NCI-H1417 treated with DMSO at 0.1 percent for 48 hours (cell line): ENCODE measurements around the gene MIER2.

Experiments
- DNase-seq: peaks from one replicate; lab custom pipeline; 2025; lab: John Stamatoyannopoulos, UW

MIER2 gene

GRCh38 chr19:329876-330275, 14.7 kb downstream of the MIER2 start:
- DNase-seq = no peak

- no peak for DNase-seq
These were observed 16.5 kb downstream of the MIER2 start for GRCh38 chr19:328025-328505.

GRCh38 chr19:327291-328024, 17.1 kb downstream of the MIER2 start:
- no peak for DNase-seq

- DNase-seq = no peak
These were observed 17.7 kb downstream of the MIER2 start for GRCh38 chr19:326871-327270.

GRCh38 chr19:325937-326565, 18.5 kb downstream of the MIER2 start:
- DNase-seq = no peak

- no peak for DNase-seq
These were observed 19.2 kb downstream of the MIER2 start for GRCh38 chr19:325173-325936.

GRCh38 chr19:324716-325115, 19.9 kb downstream of the MIER2 start:
- DNase-seq = no peak

- DNase-seq = no peak
These were observed 22.0 kb downstream of the MIER2 start for GRCh38 chr19:322616-323015.

- no peak for DNase-seq
These were observed 26.2 kb downstream of the MIER2 start for GRCh38 chr19:318509-318774.

GRCh38 chr19:317710-318508, 26.7 kb downstream of the MIER2 start:
- DNase-seq = no peak

GRCh38 chr19:315811-316210, 28.8 kb downstream of the MIER2 start:
- no peak for DNase-seq

- DNase-seq = no peak
These were observed 30.4 kb downstream of the MIER2 start for GRCh38 chr19:313988-314815.

GRCh38 chr19:313169-313987, 31.2 kb downstream of the MIER2 start:
- DNase-seq = no peak

- DNase-seq = no peak
These were observed 32.8 kb downstream of the MIER2 start for GRCh38 chr19:311813-312261.

GRCh38 chr19:310781-311496, 33.7 kb downstream of the MIER2 start:
- DNase-seq = no peak

GRCh38 chr19:310141-310651, 34.4 kb downstream of the MIER2 start:
- no peak for DNase-seq

GRCh38 chr19:309206-309565, 35.4 kb downstream of the MIER2 start:
- DNase-seq = no peak

GRCh38 chr19:308471-309205, 36.0 kb downstream of the MIER2 start:
- DNase-seq = no peak
